Heart right ventricle (tissue), 16 donors: ENCODE data around the gene PHLPP1. TPM values are rescaled to one million over a fixed set of nuclear protein-coding genes. Genes with fewer than 3 reads are reported as not detected.

Source experiments
- ATAC-seq, 8 donors: fragments of 200-7000 bp; cut with Tn5 transposase; one replicate each; pipeline ENCODE4 v1.9.1; 2020; ENCODE audit warnings: mild to moderate bottlenecking in 8 of 8, moderate library complexity in 8 of 8, moderate number of reproducible peaks in 1 of 8
- DNase-seq, 2 donors: peaks; one replicate each; pipeline ENCODE4 v3.0.0-alpha.2; 2020
- H3K27ac ChIP-seq, 10 donors: fragments of 200-600 bp; sonication (generic) in 2 of 10; one replicate each; pipeline versions ENCODE4 v1.5.0 to v1.8.0; 2020 to 2022; ENCODE audit warnings: mild to moderate bottlenecking in 3 of 10
- H3K27me3 ChIP-seq, 7 donors: fragments of 200-600 bp; one replicate each; pipeline ENCODE4 v1.8.0; 2021 to 2022; ENCODE audit warnings: mild to moderate bottlenecking in 2 of 7
- H3K36me3 ChIP-seq, 9 donors: fragments of 200-600 bp; sonication (generic) in 1 of 9; one replicate each; pipeline versions ENCODE4 v1.5.0 to v1.8.0; 2020 to 2022; ENCODE audit warnings: mild to moderate bottlenecking in 2 of 9
- H3K4me1 ChIP-seq, 9 donors: fragments of 200-600 bp; sonication (generic) in 1 of 9; one replicate each; pipeline versions ENCODE4 v1.5.0 to v1.8.0; 2020 to 2022; ENCODE audit warnings: mild to moderate bottlenecking in 4 of 9
- H3K4me3 ChIP-seq, 10 donors: fragments of 200-600 bp; sonication (generic) in 2 of 10; one replicate each; pipeline versions ENCODE4 v1.5.0 to v1.8.0; 2020 to 2022; ENCODE audit warnings: mild to moderate bottlenecking in 7 of 10, moderate library complexity in 2 of 10
- H3K9me3 ChIP-seq, 11 donors: fragments of 200-600 bp in 10 of 11; sonication (generic) in 2 of 11; one replicate each; pipeline versions ENCODE4 v1.5.0 to v1.8.0; 2013 to 2022; ENCODE audit warnings: mild to moderate bottlenecking in 2 of 11, control low read depth in 1 of 11, moderate library complexity in 1 of 11
- WGBS, 2 donors: extraction: QIAGEN DNeasy Blood & Tissue Kit; methylation state at CpG; one replicate each; pipeline ENCODE4 v1.1.7; 2013; ENCODE audit warnings: inconsistent platforms in 1 of 2; 5-methylcytosine and 5-hydroxymethylcytosine counted together
- intact Hi-C, 10 donors: fragments of 100-400 bp; cut with DNase I; formaldehyde crosslinking; loops; one replicate each; pipeline versions ENCODE4 v1.11.1 to v1.14.2; 2022
- polyA plus RNA-seq, 2 donors: library from polyadenylated mRNA; stranded (reverse); fragments of 200-250 nt; gene quantifications; one replicate each; pipeline ENCODE4 v1.2.3, GENCODE V29; 2013
- total RNA-seq, 10 donors: library from RNA; stranded (reverse); fragmentation: NEBNext Ultra II Directional in 3 of 10; extraction: Animal tissue kit (Norgen Biotek cat#: 25700) in 3 of 10; gene quantifications; one replicate each; pipeline versions ENCODE4 v1.2.1 to v1.2.4, GENCODE V29; 2021 to 2023
- TF ChIP-seq, protein P1 (sequence below), 9 donors: fragments of 200-600 bp; sonication (generic) in 2 of 9; IDR thresholded peaks; one replicate each; pipeline versions ENCODE4 v1.5.0 to v1.8.0; 2021 to 2022; ENCODE audit warnings: antibody characterized with exemption in 9 of 9, mild to moderate bottlenecking in 5 of 9, moderate library complexity in 1 of 9
- donor health status: Arrhythmogenic right ventricular cardiomyopathy.
- donor health status: ischemic (EF 13 %, LVEDD 7.1; RV severe dilation, severe dysfunction).
- donor health status: healthy with polysubstance abuse.
- donor health status: DM: no; HTN: yes; CAD: no.
- donor health status: DM: no; HTN: no; CAD: no.
- donor health status: ischemic (EF 25% LVEDD 6.9; RV normal size, moderate dysfunction).
- donor health status: ischemic (EF 25% LVEDD 5.7; RV mildly dilated, moderate dysfunction).
- donor health status: healthy.
- donor health status: DM: yes; HTN: yes; CAD: no.
- donor health status: Ischemic cardiomyopathy.
- donor health status: ischemic (EF 35%, LVEDD 5.7; RV mildly dilated, moderate dysfunction).
- donor health status: nonischemic (EF 11% LVEDD 7.7; RV severe dilation, severe dysfunction).
- donor health status: DM: yes; HTN: yes; CAD: no.
- donor health status: PGD.
- donor health status: ischemic (EF 29% LVEDD 5.4; RV normal size, mild dysfunction).
- donor health status: nonischemic (EF 23%, LVEDD 6.1; RV moderate dilation, normal function).

PHLPP1 gene
- total and polyA plus RNA-seq, 12 donors, result 1.8 to 10.7 (median 8.0) TPM

DNA sequence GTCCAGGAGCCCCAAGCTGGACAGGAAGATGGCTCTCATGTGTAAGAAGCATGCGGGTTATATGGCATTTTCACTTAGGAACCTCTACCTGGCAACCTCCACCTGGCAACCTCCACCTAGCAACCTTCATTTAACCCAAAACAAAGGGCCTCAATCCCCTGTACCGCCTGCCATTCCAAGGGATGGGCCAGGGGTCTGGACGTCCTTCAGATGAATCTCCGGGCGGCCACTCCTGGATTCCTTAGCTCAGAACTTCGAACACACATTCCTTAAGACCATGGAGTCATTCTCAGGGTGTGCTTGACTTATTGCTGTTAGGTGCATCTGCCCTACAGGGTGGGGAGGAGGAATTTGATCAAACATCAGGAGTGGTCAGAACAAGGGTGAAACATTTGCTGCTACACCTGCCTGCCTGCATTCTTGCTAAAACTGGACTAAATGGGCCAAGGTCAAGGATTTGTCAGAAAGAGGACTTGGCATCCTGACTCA lies 277.6 kb downstream of the PHLPP1 start:
- TF ChIP-seq, protein P1, sequence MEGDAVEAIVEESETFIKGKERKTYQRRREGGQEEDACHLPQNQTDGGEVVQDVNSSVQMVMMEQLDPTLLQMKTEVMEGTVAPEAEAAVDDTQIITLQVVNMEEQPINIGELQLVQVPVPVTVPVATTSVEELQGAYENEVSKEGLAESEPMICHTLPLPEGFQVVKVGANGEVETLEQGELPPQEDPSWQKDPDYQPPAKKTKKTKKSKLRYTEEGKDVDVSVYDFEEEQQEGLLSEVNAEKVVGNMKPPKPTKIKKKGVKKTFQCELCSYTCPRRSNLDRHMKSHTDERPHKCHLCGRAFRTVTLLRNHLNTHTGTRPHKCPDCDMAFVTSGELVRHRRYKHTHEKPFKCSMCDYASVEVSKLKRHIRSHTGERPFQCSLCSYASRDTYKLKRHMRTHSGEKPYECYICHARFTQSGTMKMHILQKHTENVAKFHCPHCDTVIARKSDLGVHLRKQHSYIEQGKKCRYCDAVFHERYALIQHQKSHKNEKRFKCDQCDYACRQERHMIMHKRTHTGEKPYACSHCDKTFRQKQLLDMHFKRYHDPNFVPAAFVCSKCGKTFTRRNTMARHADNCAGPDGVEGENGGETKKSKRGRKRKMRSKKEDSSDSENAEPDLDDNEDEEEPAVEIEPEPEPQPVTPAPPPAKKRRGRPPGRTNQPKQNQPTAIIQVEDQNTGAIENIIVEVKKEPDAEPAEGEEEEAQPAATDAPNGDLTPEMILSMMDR (IDR thresholded peaks at IDR 0.05), result no peak
- ATAC-seq, result no peak
- peaks cover 0 to 6% (median 0%) of the 10 kb centered on the region in 9 donors for H3K4me1 ChIP-seq
- no peak overlapping the region for H3K27ac ChIP-seq
- no peak for DNase-seq
- peaks cover 0 to 9% (median 0%) of the 10 kb centered on the region in 7 donors for H3K27me3 ChIP-seq
- H3K36me3 ChIP-seq, result no peaks in the 10 kb centered on the region
- WGBS, 2 donors, result 94 to 95% methylated on average over 6 of the region's 6 CpGs
- H3K4me3 ChIP-seq, result no peak overlapping the region
- no peaks in the 10 kb centered on the region for H3K9me3 ChIP-seq
- intact Hi-C loops, result no loop called here

DNA sequence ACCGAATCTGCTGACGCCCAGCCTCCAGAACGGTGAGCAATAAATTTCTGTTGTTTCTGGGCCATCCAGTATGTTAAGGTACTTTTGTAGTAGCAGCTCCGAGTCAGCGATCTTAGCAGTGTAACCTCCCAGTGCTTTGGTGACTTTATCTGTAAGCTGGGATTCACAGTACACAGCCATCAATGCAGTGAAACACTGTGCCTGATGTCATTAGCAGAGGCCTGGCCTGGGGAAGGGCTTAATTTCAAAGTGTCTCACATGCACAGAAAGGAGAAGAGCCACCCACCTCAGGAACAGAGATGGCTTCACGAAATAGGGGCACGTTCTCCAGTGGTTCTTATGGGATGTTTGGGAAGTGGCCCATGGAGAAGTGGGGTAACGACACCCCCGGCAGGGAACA lies 281.2 kb downstream of the PHLPP1 start:
- intact Hi-C loops, result no loop called here
- 82 to 84% methylated on average over 9 of the region's 9 CpGs for whole genome bisulfite sequencing, 2 donors
- H3K36me3 ChIP-seq, result no peaks in the 10 kb centered on the region

DNA sequence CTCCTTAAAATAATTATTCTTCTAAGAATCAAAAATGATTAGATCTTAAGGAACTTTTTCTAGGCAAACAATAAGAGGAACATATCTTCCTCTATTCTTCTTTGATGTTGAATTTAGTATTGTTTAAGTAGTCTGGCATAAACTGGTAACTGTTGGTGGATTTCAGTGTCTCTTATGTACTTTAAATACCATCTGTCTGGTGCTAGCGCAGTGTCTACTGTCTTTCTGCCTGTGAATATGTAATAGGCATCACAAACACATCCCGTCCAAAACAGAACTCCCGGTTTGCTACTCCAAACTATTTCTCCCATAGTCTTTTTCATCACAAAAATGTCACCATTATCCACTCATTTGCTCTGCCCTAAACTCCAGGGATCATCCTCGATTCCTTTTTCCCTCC lies 281.7 kb downstream of the PHLPP1 start:
- H3K36me3 ChIP-seq, result no peaks in the 10 kb centered on the region
- H3K27me3 ChIP-seq, result peaks cover 0 to 9% (median 0%) of the 10 kb centered on the region in 7 donors
- DNase-seq (no peak), ATAC-seq (no peak)
- WGBS, 2 donors, result 75 to 80% methylated on average over 4 of the region's 4 CpGs
- intact Hi-C loops, result no loop called here
- peaks cover 0 to 11% (median 0%) of the 10 kb centered on the region in 9 donors for H3K4me1 ChIP-seq
- no peak overlapping the region for H3K27ac ChIP-seq
- H3K4me3 ChIP-seq, result no peak overlapping the region
- TF ChIP-seq, protein P1 (IDR thresholded peaks at IDR 0.05), result no peak
- H3K9me3 ChIP-seq, result no peaks in the 10 kb centered on the region

More for the DNA sequence above, 281.2 kb downstream of the PHLPP1 start:
- no peak overlapping the region for H3K4me3 ChIP-seq
- TF ChIP-seq, protein P1 (IDR thresholded peaks at IDR 0.05), result no peak
- DNase-seq (no peak), ATAC-seq (no peak)
- H3K27me3 ChIP-seq, result peaks cover 0 to 9% (median 0%) of the 10 kb centered on the region in 7 donors
- H3K27ac ChIP-seq, result no peak overlapping the region
- H3K4me1 ChIP-seq, result peaks cover 0 to 11% (median 0%) of the 10 kb centered on the region in 9 donors
- H3K9me3 ChIP-seq, result no peaks in the 10 kb centered on the region

DNA sequence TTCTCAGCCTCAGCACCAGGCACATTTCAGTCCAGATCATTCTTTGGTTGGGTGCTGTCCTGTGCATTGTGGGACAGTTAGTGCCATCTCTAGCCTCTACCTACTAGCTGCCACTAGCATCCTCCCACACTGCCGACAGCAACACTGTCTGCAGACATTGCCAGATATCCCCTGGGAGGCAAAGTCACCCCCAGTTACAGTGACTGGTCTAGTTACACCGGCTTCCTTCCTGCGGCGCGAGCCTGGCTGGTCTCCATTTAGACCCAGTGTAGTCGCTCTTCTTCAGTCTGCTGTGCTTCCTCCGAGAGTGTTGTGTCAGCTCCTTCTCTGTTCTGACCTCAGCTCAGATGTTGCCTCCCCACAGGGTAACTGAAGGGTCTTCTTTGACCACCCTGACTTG lies 283.1 kb downstream of the PHLPP1 start:
- WGBS, 2 donors, result 80 to 91% methylated on average over 7 of the region's 7 CpGs
- H3K27me3 ChIP-seq, result peaks cover 0 to 9% (median 0%) of the 10 kb centered on the region in 7 donors
- no peak overlapping the region for H3K4me3 ChIP-seq
- H3K36me3 ChIP-seq, result no peaks in the 10 kb centered on the region
- TF ChIP-seq, protein P1 (IDR thresholded peaks at IDR 0.05), result no peak
- H3K9me3 ChIP-seq, result no peaks in the 10 kb centered on the region
- DNase-seq, result no peak
- H3K4me1 ChIP-seq, result peaks cover 0 to 11% (median 0%) of the 10 kb centered on the region in 9 donors
- H3K27ac ChIP-seq, result no peak overlapping the region
- ATAC-seq, result peak in 1 of 8 donors; percentile 25
- intact Hi-C loops, result no loop called here
